ENCODE data around the gene CLMN.

DNA sequence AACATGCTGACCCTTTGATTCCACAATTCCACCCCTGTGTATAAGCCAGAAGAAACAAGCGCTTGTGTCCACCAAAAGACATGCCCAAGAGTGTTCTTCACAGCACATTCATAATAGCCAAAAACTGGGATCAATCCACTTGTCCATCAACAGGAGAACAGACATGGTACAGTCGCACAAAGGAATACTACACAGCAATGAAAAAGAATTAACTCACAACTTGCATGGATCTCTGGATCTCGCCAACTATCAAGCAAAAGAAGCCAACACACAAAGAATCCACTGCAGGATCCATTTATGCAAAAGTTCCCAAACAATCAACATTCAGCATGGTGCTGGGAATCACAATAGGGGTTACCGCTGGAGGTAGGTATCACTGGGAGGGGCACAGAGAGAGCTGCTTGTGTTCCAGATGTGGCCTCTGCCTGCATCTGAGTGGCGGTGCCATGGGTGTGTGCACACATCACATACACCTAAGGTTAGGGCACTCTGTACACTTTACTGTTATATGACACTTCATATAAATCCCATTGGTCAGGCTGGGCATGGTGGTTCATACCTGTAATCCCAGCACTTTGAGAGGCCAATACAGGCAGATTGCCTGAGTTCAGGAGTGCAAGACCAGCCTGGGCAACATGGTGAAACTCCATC is 30.9 kb downstream of the CLMN start:
- TF ChIP-seq, protein P1, sequence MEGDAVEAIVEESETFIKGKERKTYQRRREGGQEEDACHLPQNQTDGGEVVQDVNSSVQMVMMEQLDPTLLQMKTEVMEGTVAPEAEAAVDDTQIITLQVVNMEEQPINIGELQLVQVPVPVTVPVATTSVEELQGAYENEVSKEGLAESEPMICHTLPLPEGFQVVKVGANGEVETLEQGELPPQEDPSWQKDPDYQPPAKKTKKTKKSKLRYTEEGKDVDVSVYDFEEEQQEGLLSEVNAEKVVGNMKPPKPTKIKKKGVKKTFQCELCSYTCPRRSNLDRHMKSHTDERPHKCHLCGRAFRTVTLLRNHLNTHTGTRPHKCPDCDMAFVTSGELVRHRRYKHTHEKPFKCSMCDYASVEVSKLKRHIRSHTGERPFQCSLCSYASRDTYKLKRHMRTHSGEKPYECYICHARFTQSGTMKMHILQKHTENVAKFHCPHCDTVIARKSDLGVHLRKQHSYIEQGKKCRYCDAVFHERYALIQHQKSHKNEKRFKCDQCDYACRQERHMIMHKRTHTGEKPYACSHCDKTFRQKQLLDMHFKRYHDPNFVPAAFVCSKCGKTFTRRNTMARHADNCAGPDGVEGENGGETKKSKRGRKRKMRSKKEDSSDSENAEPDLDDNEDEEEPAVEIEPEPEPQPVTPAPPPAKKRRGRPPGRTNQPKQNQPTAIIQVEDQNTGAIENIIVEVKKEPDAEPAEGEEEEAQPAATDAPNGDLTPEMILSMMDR (IDR thresholded peaks at IDR 0.05) = no peak
- no peak for TF ChIP-seq POLR2A (IDR thresholded peaks at IDR 0.05)

Measured in prostate gland (tissue), 2 donors.